GM12872 (cell line): ENCODE measurements around the gene OSBPL10.

Source experiments
- TF ChIP-seq, protein P1 (sequence below): IDR thresholded peaks from 3 replicates; pipeline ENCODE4 v1.5.1; 2011; ENCODE audit warnings: low read depth, mild to moderate bottlenecking, low read length, moderate library complexity; ENCODE audit not compliant: insufficient read depth

Gene OSBPL10

DNA sequence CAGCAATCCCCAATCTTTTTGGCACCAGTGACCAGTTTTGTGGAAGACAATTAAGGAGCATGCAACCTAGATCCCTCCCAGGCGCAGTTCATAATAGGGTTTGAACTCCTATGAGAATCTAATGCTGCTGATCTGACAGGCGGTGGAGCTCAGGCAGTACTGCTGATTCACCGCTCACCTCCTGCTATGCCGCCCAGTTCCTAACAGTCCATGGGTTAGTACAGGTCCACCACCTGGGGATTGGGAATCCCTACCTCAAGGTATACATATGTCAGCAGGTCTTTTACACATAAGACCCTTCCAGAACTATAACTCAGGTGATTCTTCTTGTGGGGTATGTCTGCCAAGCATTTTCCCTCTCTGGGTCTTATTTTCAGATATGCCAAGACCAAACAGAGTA lies 182.2 kb downstream of the OSBPL10 start:
- TF ChIP-seq, protein P1, sequence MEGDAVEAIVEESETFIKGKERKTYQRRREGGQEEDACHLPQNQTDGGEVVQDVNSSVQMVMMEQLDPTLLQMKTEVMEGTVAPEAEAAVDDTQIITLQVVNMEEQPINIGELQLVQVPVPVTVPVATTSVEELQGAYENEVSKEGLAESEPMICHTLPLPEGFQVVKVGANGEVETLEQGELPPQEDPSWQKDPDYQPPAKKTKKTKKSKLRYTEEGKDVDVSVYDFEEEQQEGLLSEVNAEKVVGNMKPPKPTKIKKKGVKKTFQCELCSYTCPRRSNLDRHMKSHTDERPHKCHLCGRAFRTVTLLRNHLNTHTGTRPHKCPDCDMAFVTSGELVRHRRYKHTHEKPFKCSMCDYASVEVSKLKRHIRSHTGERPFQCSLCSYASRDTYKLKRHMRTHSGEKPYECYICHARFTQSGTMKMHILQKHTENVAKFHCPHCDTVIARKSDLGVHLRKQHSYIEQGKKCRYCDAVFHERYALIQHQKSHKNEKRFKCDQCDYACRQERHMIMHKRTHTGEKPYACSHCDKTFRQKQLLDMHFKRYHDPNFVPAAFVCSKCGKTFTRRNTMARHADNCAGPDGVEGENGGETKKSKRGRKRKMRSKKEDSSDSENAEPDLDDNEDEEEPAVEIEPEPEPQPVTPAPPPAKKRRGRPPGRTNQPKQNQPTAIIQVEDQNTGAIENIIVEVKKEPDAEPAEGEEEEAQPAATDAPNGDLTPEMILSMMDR: no peak

DNA sequence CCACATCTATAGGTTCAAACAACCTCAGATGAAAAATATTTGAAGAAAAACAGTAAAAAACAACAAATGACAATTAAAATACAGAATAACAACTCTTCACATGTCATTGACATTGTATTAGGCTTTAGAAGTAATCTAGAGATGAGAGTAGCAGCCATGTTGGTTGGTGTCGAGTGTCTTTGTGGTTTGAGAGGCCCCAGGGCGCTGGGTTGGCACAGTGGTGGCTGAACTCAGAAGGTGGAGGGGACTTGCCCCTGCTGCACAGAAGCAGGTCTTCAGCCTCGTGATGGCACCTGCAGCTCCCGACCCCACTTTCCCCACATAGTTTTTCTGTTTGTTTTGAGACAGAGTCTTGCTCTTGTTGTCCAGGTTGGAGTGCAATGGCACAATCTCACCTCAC lies 187.2 kb downstream of the OSBPL10 start:
- TF ChIP-seq, protein P1: no peak

DNA sequence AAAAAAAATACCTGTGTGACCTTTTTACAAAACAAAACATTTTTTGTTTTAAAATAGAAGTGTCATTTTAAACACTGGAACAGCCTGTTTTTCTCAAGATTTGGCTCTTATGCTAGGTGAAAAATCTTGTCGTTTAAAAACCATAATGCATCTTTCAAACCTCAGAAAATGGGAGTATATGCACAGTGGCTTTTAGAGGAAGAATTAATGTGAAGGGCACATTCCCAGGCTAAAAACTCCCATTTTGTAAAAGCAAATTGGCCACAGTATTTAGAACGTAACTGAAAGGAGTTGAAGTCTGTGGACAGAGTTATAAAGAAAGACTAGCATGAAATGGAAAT lies 190.0 kb downstream of the OSBPL10 start:
- TF ChIP-seq, protein P1: no peak

DNA sequence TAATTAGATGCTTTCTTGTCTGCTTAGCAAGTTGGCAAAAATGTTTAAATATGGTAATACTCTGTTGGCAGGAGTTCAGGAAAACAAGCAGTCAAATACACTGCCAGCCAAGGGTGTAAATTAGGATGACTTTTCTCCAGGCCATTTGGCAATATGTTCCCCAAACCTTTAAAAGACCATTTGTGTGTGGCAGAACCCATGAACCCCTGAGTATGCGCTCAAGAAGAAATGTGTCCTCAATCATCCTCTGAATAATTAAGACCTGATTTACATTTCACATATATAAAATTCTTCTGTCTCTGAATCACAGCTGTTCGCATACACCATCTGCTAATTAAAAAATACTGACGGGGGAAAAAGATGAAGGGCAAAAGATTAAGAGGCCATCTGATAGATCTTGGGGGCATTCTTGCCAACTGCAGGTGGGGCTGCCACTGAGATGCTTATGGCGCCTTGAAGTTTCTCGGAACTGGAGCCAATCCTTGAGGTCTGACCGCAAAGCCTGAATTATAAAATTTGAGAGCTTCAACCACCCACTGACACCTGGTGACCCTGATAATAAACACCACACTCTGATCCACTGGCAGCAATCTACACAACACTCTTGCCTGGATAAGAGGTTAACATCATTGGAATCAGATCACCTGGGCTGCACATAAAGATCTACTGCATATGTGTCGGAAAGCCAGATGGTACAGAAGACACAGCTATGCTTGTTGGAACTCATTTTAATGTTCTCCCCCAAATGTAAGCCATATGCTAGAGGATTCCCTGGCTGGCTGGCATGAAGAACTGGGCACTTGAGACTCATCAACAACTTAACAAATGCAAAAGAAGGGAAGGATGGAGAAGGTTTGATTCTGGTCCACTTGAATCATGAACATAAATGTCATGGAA lies 190.6 kb downstream of the OSBPL10 start:
- TF ChIP-seq, protein P1: no peak

DNA sequence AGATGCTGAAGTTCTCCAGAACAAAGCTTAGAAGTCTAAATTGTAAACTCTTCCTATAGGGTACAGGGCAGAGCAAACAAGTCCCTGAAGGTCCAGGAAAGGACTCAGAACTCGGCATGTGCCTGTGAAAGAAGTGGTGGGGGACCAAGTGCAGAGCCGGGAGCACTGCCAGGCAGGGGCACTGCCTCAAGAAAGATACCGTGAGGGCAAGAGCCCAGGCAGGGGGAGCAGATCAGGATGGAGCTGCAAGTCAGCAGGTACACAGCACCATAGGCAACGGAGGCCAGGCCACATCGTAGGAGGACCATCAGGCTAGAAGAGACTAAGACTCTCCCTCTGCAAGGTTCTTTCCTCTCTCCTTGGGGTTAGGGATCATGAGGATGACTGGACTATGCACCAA lies 191.6 kb downstream of the OSBPL10 start:
- TF ChIP-seq, protein P1: no peak

DNA sequence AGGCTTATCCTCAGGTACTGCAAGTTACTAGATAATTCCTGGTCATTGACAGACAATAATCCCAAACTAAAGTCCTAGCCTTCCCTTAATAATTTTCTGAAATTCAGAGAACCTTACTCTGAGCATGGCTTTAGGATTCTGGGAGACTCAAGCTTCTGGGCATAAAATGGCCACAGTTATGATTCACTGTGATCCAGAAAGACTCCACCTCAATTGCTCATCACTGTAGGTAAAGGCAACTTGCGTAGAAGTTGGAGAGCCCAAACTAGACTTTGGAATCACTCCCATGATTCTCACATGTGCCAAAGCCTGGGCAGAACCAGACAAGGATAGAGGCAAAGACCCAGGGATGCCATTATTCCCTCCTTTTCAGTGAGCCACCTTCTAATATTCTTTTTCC lies 195.3 kb downstream of the OSBPL10 start:
- TF ChIP-seq, protein P1: no peak

DNA sequence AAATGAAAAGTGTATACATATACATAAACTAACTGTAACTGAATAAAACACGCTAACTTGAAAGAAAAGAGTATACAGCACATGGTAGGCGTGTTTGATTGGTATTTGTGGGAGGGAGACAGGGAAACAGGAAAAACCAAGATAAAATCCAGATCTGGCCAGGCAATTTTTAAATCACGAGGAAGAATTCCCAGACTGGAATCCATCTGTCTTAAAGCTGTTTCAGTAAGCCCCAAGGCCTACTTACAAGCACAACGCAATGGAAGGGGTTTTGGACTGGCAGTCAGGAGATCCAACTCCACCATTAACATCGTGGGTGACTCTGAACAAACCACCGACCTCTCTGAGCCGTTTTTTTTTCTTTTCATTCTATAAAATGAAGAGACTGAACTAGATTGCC lies 195.8 kb downstream of the OSBPL10 start:
- TF ChIP-seq, protein P1: no peak
